HPDE6-E6E7 (cell line): ENCODE results near the gene RSPRY1.

Experiments used
- DNase-seq: peaks from one replicate; pipeline ENCODE4 v3.0.0; 2011; ENCODE audit warnings: missing footprints; ENCODE audit errors: extremely low spot score

Gene RSPRY1

GRCh38 chr16:57152096-57153093, 33.7 kb upstream of the RSPRY1 start:
- no peak for DNase-seq

GRCh38 chr16:57153841-57154240, 32.3 kb upstream of the RSPRY1 start:
- DNase-seq, result no peak

GRCh38 chr16:57155702-57156350, 30.3 kb upstream of the RSPRY1 start:
- DNase-seq, result no peak

GRCh38 chr16:57156351-57156703, 29.8 kb upstream of the RSPRY1 start:
- no peak for DNase-seq

GRCh38 chr16:57157533-57157932, 28.6 kb upstream of the RSPRY1 start:
- DNase-seq, result no peak

- DNase-seq, result no peak
Observed at GRCh38 chr16:57159447-57159846, 26.7 kb upstream of the RSPRY1 start.

GRCh38 chr16:57163842-57164241, 22.3 kb upstream of the RSPRY1 start:
- no peak for DNase-seq

- DNase-seq, result no peak
Observed at GRCh38 chr16:57165483-57165882, 20.6 kb upstream of the RSPRY1 start.

- no peak for DNase-seq
Observed at GRCh38 chr16:57165938-57166337, 20.2 kb upstream of the RSPRY1 start.

GRCh38 chr16:57166451-57166850, 19.7 kb upstream of the RSPRY1 start:
- DNase-seq, result no peak

- no peak for DNase-seq
Observed at GRCh38 chr16:57166951-57167350, 19.2 kb upstream of the RSPRY1 start.

- no peak for DNase-seq
Observed at GRCh38 chr16:57167538-57167937, 18.6 kb upstream of the RSPRY1 start.

- DNase-seq, result peak; percentile 51
Observed at GRCh38 chr16:57167953-57168352, 18.2 kb upstream of the RSPRY1 start.

- DNase-seq, result no peak
Observed at GRCh38 chr16:57169327-57169726, 16.8 kb upstream of the RSPRY1 start.

- DNase-seq, result no peak
Observed at GRCh38 chr16:57172721-57173290, 13.3 kb upstream of the RSPRY1 start.

GRCh38 chr16:57175896-57176295, 10.2 kb upstream of the RSPRY1 start:
- no peak for DNase-seq

- no peak for DNase-seq
Observed at GRCh38 chr16:57178196-57178595, 7.9 kb upstream of the RSPRY1 start.

- DNase-seq, result no peak
Observed at GRCh38 chr16:57178793-57179212, 7.3 kb upstream of the RSPRY1 start.

- no peak for DNase-seq
Observed at GRCh38 chr16:57179215-57179828, 6.8 kb upstream of the RSPRY1 start.

GRCh38 chr16:57184113-57184512, 2.0 kb upstream of the RSPRY1 start:
- DNase-seq, result no peak

GRCh38 chr16:57184887-57185445, 1.2 kb upstream of the RSPRY1 start:
- no peak for DNase-seq

GRCh38 chr16:57185446-57185944, 634 bp upstream of the RSPRY1 start:
- DNase-seq, result peak; percentile 59
